Stimulated activated CD4-positive, alpha-beta T cell treated with anti-CD3 and anti-CD28 coated beads, Interleukin-4, amount 100 ng/mL, for 4 hours (primary cell): Measurements from ENCODE around the gene STAB2.
"Not testable (repeated sequence)": the region's sequence is repeated elsewhere in the genome, so short reads cannot be mapped to it uniquely, and the experiment has no call there.

Experiments used
- DNase-seq, 2 experiments: peaks; one replicate each; pipeline ENCODE4 v3.0.0-alpha.2; 2020

Gene STAB2

DNA sequence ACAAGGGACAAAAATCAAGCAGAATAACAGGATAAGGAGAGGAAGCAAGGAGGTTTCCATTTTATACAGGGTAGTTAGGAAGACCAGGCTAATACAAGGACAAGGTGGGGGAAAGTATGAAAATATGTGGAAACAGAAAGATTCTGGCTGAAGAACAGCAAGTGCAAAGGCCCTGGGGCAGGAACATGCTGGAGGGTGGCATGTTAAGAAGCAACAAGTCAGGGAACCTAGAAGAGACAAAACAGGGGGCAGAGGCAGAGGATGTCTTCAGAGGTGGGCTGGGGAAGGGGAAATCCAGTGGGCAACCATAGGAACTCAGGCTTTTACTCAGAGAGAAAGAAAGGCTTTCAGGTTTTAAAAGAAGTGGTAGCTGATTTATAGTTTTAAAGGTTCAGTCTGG is 199.1 kb downstream of the STAB2 start:
- no peak for DNase-seq

DNA sequence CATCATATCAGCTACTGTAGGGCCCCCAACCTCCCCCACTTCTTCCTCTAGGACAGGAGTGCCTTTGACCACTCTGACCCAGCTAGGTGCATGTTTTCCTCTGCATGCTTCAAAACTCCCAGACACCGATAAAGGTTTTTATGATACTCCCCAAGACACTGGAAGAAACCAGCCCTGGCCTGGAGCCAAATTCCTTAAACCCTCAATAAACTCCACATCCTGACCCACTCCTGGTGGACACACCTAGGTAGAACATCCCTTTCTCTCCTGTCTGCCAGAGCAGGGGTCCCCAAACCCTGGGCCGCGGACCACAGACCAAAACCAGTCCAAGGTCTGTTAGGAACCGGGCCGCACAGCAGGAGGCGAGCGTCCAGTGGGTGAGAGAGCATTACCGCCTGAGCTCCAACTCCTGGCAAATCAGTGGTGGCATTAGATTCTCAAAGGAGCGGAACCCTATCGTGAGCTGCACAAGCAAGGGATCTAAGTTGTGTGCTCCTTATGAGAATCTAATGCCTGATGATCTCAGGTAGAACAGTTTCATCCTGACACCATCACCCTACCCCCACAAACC is 204.4 kb downstream of the STAB2 start:
- DNase-seq, result no peak

DNA sequence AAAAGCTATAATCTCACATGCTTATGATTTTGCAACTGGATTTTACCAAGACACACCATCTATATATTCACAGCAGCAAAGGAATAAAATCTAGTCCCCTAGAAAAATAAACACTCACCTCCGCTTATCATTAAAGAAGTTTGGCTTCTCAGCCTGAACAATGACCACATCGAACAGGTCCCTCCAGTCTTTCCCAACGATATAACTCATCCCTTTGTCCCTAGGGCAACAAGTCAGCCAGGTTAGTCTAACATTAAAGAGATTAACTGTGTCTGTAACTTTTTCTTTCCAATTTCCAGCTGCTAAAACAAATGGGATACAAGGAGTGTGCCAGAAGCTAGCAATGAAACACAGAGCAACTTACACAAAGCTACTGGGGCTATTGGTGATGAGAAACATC is 206.0 kb downstream of the STAB2 start:
- no peak for DNase-seq

DNA sequence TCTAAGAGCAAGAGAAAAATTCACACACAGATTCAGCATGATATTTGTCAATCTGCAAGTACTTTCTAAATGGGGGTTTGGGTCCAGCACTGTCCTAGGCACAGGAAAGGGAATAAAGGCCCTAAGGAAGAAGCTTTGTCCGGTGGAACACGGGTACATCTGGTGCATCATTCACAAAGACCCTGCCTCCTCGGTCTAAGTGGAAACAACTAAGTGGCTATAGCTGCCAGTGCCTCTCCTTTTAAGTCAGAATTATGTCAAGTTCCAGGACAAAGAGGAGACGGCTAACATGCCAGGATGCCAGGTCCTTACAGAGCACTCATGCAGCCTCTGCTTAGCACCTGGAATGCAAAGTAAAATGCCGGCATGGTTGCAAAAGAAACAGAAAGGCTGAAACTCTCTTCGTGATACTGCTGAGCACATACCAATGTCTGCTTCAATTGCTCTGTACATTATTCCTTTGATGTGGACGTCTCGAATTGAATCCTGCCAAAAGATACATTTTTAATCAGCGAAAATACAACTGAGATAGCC is 206.5 kb downstream of the STAB2 start:
- DNase-seq, result no peak

DNA sequence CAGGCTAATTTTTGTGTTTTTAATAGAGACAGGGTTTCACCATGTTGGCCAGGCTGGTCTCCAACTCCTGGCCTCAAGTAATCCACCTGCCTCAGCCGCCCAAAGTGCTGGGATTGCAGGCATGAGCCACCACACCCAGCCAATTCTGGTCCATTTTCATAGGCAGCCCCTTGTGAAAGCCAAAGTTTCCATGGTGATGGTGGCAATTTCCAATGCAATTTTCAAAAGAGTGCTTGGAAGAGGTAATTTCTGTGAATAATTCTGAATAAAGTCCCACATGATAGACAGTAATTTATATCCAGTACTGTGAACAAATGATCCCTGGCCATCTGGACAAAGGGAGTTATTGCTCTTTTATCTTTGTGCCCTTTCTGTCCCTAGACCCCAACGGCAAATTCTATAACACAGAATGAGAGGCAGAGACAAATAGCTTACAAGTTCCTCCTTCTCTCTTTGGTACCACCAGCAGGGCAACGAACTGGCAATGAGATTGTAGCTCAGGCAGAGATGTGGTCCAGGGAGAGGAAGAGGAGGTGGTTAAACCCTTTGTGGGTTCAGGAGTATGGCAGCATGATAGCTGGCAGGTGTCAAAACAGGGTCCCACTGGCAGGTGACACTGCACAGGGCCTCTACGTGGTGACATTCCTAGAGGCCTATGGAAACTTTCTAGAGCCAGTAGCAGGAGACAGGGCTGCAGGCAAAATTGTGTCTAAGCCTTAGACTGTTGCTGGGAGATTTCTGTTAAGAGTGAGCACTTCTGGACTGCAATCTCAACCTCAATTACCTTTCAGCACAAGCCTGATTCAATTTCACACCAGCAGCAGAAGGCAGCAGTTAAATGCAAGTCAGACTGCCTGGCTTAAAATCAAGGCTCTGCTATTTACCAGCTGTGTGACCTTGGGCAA is 207.5 kb downstream of the STAB2 start:
- no peak for DNase-seq

DNA sequence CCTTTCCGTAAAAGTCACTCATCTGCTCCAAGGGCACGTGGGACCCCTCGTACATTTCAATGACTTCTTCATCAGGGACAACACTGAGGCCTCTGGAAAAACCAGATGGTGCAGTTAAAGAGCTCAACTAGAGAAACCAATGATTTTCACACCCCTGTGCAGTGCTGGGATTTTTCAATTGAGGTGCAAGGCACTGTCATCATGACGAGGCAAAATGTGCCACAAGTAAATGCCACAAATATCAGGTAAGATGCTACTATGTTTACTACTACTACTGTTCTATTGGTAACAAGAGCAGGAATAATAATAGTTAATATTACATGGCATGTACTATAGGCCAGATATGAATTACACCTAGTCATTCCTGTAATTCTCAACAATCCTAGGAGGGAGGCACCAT is 211.5 kb downstream of the STAB2 start:
- no peak for DNase-seq

DNA sequence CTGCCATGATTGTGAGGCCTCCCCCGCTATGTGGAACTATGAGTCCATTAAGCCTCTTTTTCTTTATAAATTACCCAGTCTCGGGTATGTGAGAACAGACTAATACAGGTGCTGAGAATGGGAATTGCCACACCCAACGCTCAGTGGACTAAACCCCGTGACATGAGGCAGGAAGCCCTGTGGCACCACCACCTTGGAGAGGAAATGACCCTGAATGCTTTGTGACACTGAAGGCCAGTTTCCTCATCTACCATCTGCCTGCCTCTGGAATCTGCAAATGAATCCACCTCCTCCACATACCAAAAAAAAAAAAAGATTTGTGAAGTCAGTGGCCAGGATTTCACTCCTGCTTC is 212.4 kb downstream of the STAB2 start:
- DNase-seq, result no peak

DNA sequence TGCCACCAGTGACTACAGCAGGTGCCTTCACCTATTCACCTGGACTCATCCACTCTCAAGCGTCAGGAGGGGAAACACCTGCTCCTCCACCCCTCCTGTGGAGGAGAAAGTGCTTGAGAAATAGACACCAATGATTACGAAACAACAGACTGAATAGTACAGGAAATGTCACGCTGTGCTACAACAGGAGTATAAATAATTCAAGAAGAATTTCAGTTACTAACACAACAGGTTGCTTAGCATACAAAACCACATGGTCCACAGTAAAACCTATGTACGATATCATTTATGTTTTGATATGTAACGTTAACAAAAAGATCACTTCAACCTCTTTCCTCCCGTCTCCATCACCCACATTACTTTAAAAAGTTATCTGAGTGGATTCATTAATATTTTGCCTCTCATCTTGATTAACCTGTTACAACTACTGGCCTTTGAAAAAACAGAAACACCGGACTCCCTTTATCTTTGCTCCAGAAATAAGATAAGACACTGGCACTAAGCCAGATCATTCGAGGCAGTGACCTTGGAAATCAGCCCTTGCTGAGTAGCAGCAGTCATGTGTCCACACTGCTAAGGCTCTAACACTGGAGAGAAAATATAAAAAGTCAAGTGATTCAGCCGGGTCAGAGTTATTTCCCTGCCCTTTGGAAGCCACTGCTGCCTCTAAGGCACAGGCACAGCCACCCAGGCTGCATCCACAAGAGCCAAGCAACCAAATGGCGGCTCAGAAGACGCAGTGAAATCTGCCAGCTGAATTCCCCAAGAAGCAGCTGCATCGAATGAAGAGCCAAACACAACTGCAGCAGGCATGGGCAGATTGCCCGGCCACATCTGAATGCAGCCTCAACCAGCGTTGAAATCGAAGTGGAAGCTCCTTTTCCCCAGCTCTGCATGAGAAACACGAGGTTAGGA is 213.0 kb downstream of the STAB2 start:
- DNase-seq, result no peak

DNA sequence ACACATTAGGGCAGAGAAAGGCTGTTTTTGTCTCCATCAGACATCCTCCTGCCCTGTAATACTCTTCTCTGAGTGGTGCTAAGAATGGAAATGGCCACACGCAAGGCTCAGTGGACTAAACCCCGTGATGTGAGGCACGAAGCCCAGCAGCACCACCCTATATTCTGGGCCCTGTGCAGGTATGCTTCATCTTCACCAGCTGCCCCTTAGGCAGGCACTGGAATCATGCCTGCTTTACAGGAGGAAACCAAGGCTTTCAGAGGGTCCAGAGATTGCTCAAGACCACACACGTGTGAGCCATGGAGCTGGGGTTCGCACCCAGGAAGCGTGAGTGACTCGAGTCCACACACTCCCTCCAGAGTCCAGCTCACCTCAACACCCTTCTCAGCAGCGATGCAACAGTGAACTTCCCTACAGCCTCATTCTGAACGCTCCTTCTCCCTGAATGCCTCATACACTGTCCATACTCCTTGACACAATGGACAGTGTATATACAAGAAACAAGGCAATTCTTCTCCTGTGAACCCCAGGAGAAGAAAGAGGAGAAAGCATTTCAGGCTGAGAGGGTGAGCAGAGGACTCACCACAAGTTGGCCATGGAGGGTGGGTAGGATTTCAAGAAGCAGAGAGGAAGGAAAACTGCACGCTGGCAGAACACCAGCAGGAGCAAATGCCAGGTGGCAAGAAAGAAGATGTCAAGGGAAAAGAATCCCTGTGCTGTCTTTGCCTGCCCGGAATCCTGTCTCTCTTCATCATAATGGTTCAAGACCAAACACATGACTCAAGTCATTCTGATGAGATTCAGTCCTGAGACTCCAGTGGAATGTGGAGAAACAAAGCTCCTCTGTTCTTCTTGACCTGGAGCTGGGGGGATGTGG is 214.9 kb downstream of the STAB2 start:
- no peak for DNase-seq

DNA sequence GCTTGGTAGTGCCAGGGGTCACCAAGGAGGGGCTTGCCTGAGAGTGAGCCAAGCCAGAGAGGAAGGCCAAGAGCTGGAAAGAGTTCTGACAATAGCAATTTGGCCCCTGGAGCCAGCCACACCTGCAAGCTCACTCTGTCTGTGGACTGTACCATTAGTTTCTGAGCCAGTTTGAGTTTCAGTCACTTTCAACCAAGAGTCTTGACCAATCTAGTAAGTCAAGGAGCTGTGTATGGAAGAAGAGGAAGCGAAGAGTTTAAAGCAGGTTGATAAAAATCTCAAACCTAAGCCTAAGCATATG is 215.5 kb downstream of the STAB2 start:
- no peak for DNase-seq

DNA sequence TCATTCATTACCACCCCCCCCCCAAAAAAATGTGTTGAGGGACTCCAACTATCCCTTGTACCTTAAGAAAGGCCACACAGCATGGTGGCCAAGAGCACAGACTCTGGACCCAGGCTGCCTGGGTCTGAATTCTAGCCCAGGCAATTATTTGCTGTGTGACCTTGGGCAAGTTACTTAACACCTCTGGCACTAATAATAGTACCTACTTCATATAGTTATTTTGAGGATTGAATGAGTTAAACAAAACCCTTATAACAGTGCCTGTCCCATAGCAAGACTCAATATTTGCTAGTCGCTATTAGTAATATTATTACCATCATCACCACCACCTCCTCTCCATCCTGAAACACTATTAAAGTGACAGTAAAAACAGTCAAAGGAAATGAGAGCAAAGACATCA is 216.8 kb downstream of the STAB2 start:
- no peak for DNase-seq

DNA sequence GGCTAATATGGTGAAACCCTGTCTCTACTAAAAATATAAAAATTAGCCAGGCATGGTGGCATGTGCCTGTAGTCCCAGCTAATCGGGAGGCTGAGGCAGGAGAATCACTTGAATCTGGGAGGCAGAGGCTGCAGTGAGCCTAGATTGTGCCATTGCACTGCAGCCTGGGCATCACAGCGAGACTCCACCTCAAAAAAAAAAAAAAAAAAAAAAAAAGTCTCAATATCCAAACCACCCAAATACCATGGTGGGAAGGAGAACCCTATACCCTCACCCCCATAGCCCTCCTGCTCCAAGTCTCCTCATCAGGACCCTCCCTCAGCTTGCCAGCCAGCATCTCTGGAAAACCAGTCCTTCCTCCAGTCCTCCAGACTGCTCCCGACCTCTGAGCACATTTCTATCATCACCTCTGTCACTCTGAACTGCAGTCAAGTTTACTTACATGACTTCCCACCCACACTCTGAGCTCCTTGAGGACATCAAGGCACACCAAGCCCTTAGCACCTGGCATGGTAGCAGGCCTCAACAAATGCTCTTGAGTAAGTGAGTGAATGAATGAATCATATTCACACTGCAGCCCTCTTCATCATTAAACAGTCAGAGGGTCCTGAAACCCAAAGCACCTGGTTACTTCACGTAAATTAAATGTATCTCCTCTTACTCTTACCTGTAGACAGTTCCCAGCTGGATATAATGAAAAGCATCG is 218.7 kb downstream of the STAB2 start:
- DNase-seq, result no peak

DNA sequence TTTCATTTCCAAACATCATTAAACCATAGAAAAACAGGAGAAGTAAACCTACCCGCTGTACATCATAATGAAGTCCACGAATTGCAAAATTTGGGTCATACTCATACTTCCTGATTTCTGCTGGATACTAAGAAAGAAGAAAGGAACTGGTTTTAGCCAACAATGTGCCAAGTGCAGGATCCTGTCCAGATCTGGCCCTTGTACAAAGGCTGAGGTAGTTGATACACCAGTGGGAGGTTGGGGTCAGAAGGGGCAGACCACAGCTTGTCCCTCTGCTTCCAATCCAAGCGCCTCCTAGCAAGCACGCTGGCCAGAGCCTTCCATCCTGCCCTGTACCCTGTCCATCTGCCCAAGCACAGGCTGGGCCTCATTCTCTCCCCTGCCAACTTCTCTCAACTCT is 219.7 kb downstream of the STAB2 start:
- DNase-seq, result no peak

DNA sequence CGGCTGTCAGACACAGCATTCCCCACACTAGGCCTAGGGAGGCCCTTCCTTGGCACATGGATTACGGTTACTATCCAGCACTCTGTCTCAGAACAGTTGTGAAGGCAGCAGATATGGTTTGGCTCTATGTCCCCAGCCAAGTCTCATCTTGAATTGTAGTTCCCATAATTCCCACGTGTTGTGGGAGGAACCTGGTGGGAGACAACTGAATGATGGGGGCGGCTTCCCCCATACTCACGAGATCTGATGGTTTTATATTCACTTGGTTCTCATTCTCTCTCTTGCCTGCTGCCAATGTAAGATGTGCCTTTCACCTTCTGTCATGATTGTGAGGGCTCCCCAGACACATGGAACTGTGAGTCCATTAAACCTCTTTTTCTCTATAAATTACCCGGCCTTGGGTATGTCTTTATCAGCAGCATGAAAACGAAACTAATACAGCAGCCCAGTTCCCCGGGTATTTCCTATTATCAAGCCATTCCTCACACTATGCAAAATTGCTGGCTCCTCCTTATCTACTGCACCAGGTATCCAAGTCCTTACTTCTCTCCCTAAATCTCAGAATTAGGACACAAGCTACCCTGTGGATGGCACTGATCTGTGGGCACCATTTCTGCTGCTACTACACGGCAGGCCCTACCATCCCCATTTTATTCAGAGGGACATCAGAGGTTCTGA is 220.6 kb downstream of the STAB2 start:
- DNase-seq, result no peak

DNA sequence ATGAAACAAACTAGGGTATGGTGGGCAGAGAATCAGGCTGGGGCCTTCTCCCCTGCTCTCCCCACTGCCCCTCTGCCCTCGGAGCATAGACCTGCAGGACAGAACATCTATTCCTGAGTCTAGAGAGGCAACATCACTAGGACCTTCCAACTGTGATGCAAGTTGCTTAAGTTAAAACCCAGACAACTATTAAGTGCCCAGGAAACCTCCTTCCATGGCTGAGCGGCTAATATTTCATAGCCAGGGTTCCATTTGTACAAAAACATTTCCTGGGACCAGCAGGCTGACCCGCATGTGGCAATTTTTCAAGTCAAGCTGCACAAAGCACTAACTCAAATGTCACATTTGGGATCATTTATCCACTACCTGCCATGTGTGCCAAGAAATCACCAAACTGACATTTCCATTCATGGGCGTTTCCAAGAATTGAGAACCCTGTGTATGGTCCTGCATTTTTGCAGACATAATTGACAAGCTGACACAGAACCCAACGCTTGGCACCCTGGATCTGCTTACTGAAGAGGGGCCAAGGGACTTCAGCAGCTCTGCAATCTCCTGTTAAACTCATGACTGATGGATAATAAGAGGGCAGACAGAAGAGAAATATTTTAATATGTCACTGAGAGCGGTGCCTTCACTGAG is 221.3 kb downstream of the STAB2 start:
- no peak for DNase-seq

DNA sequence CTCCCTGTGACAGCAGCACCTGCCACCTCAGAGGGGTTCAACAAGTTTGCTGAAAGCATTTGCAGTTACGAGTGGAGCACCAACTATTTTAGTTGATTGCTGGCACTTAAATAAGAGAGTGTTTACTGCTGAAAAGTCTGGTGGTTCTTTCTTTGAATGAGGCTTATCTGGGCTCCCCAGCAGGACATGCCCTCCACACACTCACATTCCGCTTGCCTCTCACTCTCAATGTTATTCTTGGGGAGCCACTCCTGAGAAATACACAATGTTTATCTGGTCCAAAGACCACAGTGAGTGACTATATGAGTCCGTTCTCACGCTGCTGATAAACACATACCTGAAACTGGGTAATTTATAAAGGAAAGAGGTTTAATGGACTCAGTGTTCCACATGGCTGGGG is 222.1 kb downstream of the STAB2 start:
- no peak for DNase-seq

DNA sequence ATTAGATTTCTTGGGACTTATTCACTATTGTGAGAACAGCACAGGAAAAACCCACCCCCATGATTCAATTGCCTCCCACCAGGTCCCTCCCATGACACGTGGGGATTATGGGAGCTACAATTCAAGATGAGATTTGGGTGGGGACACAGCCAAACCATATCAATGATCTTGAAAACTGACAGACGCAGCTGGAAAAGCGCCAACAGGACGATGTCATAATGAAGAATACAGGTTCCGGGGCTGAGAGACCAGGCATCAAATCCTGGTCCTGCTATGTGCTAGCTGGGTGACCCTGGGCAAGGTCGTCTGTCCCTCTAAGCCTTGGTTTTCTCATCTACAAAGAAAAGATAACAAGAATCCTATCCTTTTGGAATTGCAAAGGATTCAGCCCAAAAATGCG is 222.6 kb downstream of the STAB2 start:
- not testable (repeated sequence) for DNase-seq

DNA sequence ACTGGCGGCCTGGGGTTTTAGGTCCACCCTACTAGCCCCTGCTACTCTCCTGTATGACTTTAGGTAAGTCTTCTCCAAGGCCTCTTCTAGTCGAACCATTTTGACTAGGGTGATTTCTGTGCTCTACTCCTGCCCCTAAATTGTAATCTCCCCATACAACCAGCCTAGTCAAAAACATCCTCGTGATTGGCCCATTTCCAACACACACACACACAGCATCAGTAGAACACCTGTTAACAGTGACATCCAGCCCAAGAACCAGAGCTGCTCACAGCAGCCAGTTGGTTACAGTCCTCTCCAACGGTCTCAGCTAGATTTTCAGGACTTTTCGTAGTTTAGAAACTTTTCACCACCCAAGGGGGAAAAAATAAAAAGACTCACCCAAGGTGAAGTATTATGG is 223.0 kb downstream of the STAB2 start:
- DNase-seq, result no peak

DNA sequence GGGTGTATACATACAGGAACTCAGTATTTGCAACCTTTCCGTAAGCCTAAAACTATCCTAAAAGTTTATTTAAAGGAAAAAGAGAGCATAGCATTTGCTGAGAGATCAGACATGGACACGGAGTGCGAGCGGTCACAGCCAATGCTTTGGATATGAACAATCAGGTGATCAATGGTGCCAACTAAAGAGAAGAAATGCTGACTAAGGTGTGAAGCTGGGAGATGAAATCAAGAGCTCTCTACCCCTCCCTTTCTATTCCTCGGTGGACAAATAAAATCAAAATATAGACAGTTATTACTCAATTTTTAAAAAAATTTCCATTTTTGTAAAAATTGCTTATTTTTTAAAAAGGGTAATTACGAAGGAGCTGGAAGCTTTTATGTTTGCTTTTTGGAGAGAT is 224.7 kb downstream of the STAB2 start:
- no peak for DNase-seq

DNA sequence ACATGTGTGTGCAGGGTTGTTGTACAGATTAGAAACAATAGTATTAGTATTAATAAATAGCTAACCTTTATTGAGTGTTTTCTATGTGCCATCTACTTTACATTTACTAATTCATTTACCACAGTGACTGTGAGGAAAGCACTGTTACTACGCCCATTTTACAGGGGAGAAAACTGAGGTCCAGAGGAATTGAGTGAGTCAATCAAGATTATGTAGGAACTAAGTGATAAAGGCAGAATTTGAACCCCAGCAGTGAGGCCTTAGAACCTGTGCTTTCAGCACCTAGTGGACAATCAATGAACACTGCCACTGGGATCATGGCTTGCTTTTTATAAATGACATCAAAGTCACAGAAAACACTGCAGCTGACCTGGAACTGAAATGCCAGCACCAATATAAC is 225.7 kb downstream of the STAB2 start:
- no peak for DNase-seq

DNA sequence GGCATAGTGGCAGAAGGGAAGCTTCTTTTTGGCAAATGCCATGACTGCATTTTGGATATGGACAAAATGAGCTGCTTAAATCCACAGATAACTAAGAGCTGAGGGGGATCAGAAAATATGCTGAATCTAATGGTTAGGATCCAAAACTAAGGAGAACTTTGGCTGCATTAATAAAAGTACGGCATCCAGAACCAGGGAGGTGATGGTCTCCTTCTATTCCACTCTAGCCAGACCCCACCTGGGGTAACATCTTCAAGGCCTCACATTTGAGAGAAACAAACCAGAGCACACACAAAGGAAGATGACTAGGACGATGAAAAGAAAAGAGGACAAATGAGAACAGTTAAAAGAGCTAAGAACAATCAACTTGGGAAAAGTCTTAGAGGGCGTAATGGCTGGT is 226.4 kb downstream of the STAB2 start:
- DNase-seq, result no peak
